Measurements from ENCODE around the gene GLT8D1.

GLT8D1 gene

DNA sequence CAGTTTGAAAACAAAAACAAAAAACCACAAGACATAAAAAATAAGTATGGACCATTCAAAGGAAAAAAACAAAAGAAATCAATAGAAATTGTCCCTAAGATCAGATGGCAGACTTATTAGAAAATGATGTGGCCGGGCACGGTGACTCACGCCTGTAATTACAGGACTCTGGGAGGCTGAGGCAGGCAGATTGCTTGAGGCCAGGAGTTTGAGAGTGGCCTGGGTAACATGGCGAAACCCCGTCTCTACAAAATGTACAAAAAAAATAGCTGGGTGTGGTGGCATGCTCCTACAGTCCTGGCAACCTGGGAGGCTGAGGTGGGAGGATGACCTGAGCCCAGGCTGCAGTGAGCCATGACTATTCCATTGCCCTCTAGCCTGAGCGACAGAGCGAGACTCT, 16.9 kb upstream of the GLT8D1 start:
- DNase-seq (ENCODE audit: low read depth), result no peak
- no peak overlapping the region for H3K4me3 ChIP-seq (ENCODE audit: control insufficient read depth, low read depth, low read length)
- no peak for TF ChIP-seq CTCF (conservative IDR thresholded peaks at IDR 0.05; ENCODE audit: control insufficient read depth, insufficient read depth, low read depth, low read length)

DNA sequence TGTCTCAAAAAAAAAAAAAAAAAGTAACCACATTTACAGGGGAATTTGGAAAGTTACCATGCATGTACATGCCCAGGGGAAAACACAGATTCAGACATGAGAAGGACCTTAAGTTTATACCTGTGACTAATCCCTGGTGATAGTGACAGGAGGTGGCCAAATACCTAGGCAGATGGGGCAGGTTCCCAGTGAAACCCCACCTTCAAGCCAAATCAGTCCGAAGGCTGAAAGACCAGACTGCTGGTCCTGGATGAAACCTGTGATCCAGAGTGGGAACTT, 16.1 kb upstream of the GLT8D1 start:
- TF ChIP-seq CTCF (conservative IDR thresholded peaks at IDR 0.05; ENCODE audit: control insufficient read depth, insufficient read depth, low read depth, low read length), result no peak
- DNase-seq (ENCODE audit: low read depth), result no peak
- no peak overlapping the region for H3K4me3 ChIP-seq (ENCODE audit: control insufficient read depth, low read depth, low read length)

GRCh38 chr3:52721002-52721729, 15.6 kb upstream of the GLT8D1 start:
- no peak for TF ChIP-seq CTCF (conservative IDR thresholded peaks at IDR 0.05; ENCODE audit: control insufficient read depth, insufficient read depth, low read depth, low read length)
- DNase-seq (ENCODE audit: low read depth), result no peak

DNA sequence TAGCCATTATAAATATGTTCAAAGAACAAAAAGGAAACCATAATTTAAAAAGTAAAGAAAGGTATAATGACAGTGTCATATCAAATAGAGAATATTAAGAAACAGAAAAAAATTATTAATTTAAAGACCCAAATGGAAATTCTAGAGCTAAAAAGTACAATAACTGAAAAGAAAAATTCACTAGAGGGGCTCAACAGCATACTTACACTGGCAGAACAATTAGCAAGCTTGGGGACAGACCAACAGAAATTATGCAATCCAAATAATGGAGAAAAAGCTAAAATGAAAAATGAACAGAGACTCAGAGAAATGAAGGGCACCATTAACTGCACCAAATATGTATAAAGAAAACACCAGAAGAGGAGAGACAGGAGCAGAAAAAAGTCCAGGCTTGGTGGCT, 14.0 kb upstream of the GLT8D1 start:
- no peak for TF ChIP-seq CTCF (conservative IDR thresholded peaks at IDR 0.05; ENCODE audit: control insufficient read depth, insufficient read depth, low read depth, low read length)

More at GRCh38 chr3:52721002-52721729, 15.6 kb upstream of the GLT8D1 start:
- no peak overlapping the region for H3K4me3 ChIP-seq (ENCODE audit: control insufficient read depth, low read depth, low read length)

GRCh38 chr3:52715714-52716305, 10.2 kb upstream of the GLT8D1 start:
- TF ChIP-seq CTCF (conservative IDR thresholded peaks at IDR 0.05; ENCODE audit: control insufficient read depth, insufficient read depth, low read depth, low read length), result no peak
- no peak overlapping the region for H3K4me3 ChIP-seq (ENCODE audit: control insufficient read depth, low read depth, low read length)
- no peak for DNase-seq (ENCODE audit: low read depth)

More for the DNA sequence above, 14.0 kb upstream of the GLT8D1 start:
- H3K4me3 ChIP-seq (ENCODE audit: control insufficient read depth, low read depth, low read length), result no peak overlapping the region
- no peak for DNase-seq (ENCODE audit: low read depth)

- TF ChIP-seq CTCF (conservative IDR thresholded peaks at IDR 0.05; ENCODE audit: control insufficient read depth, insufficient read depth, low read depth, low read length), result no peak
- DNase-seq (ENCODE audit: low read depth), result no peak
- H3K4me3 ChIP-seq (ENCODE audit: control insufficient read depth, low read depth, low read length), result no peak overlapping the region
Observed at GRCh38 chr3:52714335-52715302, 9.0 kb upstream of the GLT8D1 start.

Measured in fibroblast of mammary gland (primary cell).